Epithelial cell of proximal tubule (primary cell): Measurements from ENCODE around the gene GAPVD1. TPM values are rescaled to one million over a fixed set of nuclear protein-coding genes. Genes with fewer than 3 reads are reported as not detected.
"Not testable (repeated sequence)": the region's sequence is repeated elsewhere in the genome, so short reads cannot be mapped to it uniquely, and the experiment has no call there.

Source experiments
- DNase-seq: peaks from one replicate; pipeline ENCODE4 v3.0.0-alpha.2; 2011; ENCODE audit warnings: low read depth
- H3K4me3 ChIP-seq: 2 replicates; pipeline ENCODE4 v1.5.1; 2011; ENCODE audit warnings: low read depth, mild to moderate bottlenecking, low read length
- CTCF ChIP-seq: conservative IDR thresholded peaks from 2 replicates; pipeline ENCODE4 v1.5.1; 2012; ENCODE audit warnings: low read depth, mild to moderate bottlenecking, low read length
- total RNA-seq: library from RNA; depleted of rRNA; stranded (reverse); fragments of >200 nt; gene quantifications from 2 replicates; pipeline ENCODE4 v1.2.3, GENCODE V29; 2015

GAPVD1 gene
- total RNA-seq, 1 donor from 2014 or later, result 18.2 TPM

GRCh38 chr9:125296843-125297372, 35.3 kb downstream of the GAPVD1 start:
- DNase-seq, result no peak
- no peak for TF ChIP-seq CTCF
- H3K4me3 ChIP-seq, result no peak overlapping the region

GRCh38 chr9:125297917-125298316, 36.3 kb downstream of the GAPVD1 start:
- TF ChIP-seq CTCF, result no peak
- no peak for DNase-seq
- no peak overlapping the region for H3K4me3 ChIP-seq

GRCh38 chr9:125302241-125302640, 40.6 kb downstream of the GAPVD1 start:
- no peak overlapping the region for H3K4me3 ChIP-seq
- no peak for TF ChIP-seq CTCF
- no peak for DNase-seq

- TF ChIP-seq CTCF, result no peak
- no peak for DNase-seq
- H3K4me3 ChIP-seq, result no peak overlapping the region
Measured at GRCh38 chr9:125304273-125304672, 42.6 kb downstream of the GAPVD1 start.

- TF ChIP-seq CTCF, result no peak
- H3K4me3 ChIP-seq, result no peak overlapping the region
- no peak for DNase-seq
Measured at GRCh38 chr9:125312411-125312810, 50.8 kb downstream of the GAPVD1 start.

- not testable (repeated sequence) for H3K4me3 ChIP-seq
Measured at GRCh38 chr9:125316359-125316758, 54.7 kb downstream of the GAPVD1 start.

GRCh38 chr9:125317704-125318103, 56.1 kb downstream of the GAPVD1 start:
- no peak for DNase-seq
- no peak for TF ChIP-seq CTCF
- H3K4me3 ChIP-seq, result no peak overlapping the region

More at GRCh38 chr9:125316359-125316758, 54.7 kb downstream of the GAPVD1 start:
- not testable (repeated sequence) for DNase-seq
